Activated B cell treated with CpG ODN at 0.5 μM for 24 hours (primary cell): Measurements from ENCODE around the gene MED13L. TPM values are rescaled to one million over a fixed set of nuclear protein-coding genes. Genes with fewer than 3 reads are reported as not detected.

ENCODE experiments used
- ATAC-seq: fragments of 200-7000 bp; cut with Tn5 transposase; one replicate; pipeline ENCODE4 v1.10.0; 2021; ENCODE audit warnings: low read depth, mild to moderate bottlenecking, moderate library complexity
- CTCF ChIA-PET: fragments of 350-600 bp; sonication (Branson Sonifier 250); formaldehyde crosslinking; loops from one replicate; lab custom pipeline; 2021; ENCODE audit warnings: antibody characterized with exemption; lab: Charles Lee
- POLR2A ChIA-PET: fragments of 350-600 bp; sonication (Branson Sonifier 250); formaldehyde crosslinking; loops from one replicate; lab custom pipeline; 2021; ENCODE audit warnings: antibody characterized with exemption; lab: Charles Lee
- DNase-seq: peaks from one replicate; pipeline ENCODE4 v3.0.0; 2022
- H3K27ac Mint-ChIP-seq: one replicate; pipeline ENCODE4 v1.8.0; 2020; ENCODE audit warnings: mixed read lengths
- H3K27me3 Mint-ChIP-seq: one replicate; pipeline ENCODE4 v1.8.0; 2021; ENCODE audit warnings: mixed read lengths
- H3K36me3 Mint-ChIP-seq: one replicate; pipeline ENCODE4 v1.8.0; 2021; ENCODE audit warnings: low read depth, mixed read lengths
- H3K4me1 Mint-ChIP-seq: one replicate; pipeline ENCODE4 v1.8.0; 2021; ENCODE audit warnings: mixed read lengths
- H3K4me3 Mint-ChIP-seq: one replicate; pipeline ENCODE4 v1.8.0; 2020; ENCODE audit warnings: mild to moderate bottlenecking, mixed read lengths
- H3K9me3 Mint-ChIP-seq: one replicate; pipeline ENCODE4 v1.8.0; 2020; ENCODE audit warnings: mixed read lengths
- CTCF ChIP-seq: fragments of 200-600 bp; IDR thresholded peaks from one replicate; pipeline ENCODE4 v1.8.0; 2022; ENCODE audit warnings: antibody characterized with exemption, mild to moderate bottlenecking
- intact Hi-C: fragments of 100-400 bp; cut with micrococcal nuclease; formaldehyde crosslinking; loops from one replicate; pipeline ENCODE4 v1.15.1; 2024
- total RNA-seq: library from RNA; stranded (reverse); gene quantifications from 2 replicates; pipeline ENCODE4 v1.2.3, GENCODE V29; 2022

Gene MED13L
- total RNA-seq, 1 donor from 2014 or later, result 183 TPM

- no peak overlapping the region for H3K4me3 Mint-ChIP-seq
- H3K27me3 Mint-ChIP-seq, result no peaks in the 10 kb centered on the region
- peaks cover 20% of the 10 kb centered on the region for H3K4me1 Mint-ChIP-seq
- intact Hi-C loops, result no loop called here
- POLR2A ChIA-PET, result no interaction called here
- CTCF ChIA-PET, result interaction anchor here (1.0 kb wide), 1 partner anchor 9 kb away, joined by 3 read pairs; no protein-coding TSS in a partner anchor
- no peak for TF ChIP-seq CTCF
- H3K9me3 Mint-ChIP-seq, result no peaks in the 10 kb centered on the region
- ATAC-seq, result no peak
- peaks cover 35% of the 10 kb centered on the region for H3K36me3 Mint-ChIP-seq
- no peak overlapping the region for H3K27ac Mint-ChIP-seq
- no peak for DNase-seq
Observed at GRCh38 chr12:116227811-116228210, 49.7 kb downstream of the MED13L start.

- Mint-ChIP-seq H3K4me1 (peaks cover 14% of the 10 kb centered on the region), H3K27me3 (no peaks in the 10 kb centered on the region), H3K9me3 (no peaks in the 10 kb centered on the region), H3K4me3 (no peak overlapping the region), H3K36me3 (peaks cover 31% of the 10 kb centered on the region), H3K27ac (no peak overlapping the region)
- ATAC-seq (no peak), DNase-seq (no peak)
- no peak for TF ChIP-seq CTCF
- intact Hi-C loops, result no loop called here
- CTCF ChIA-PET, result interaction anchor here (0.8 to 1.9 kb wide), 2 partner anchors 10 to 228 kb away, joined by 3 to 4 read pairs; no protein-coding TSS in a partner anchor
- POLR2A ChIA-PET, result interaction anchor here (0.5 to 0.7 kb wide), 3 partner anchors 16 to 90 kb away, joined by 3 to 8 read pairs (median 5); no protein-coding TSS in a partner anchor
Observed at GRCh38 chr12:116226026-116226425, 51.5 kb downstream of the MED13L start.

- TF ChIP-seq CTCF, result no peak
- DNase-seq, result no peak
- CTCF ChIA-PET, result no interaction called here
- intact Hi-C loops, result no loop called here
- POLR2A ChIA-PET, result no interaction called here
- Mint-ChIP-seq H3K27me3 (no peaks in the 10 kb centered on the region), H3K4me3 (no peak overlapping the region), H3K27ac (no peak overlapping the region), H3K36me3 (peaks cover 21% of the 10 kb centered on the region), H3K4me1 (peaks cover 20% of the 10 kb centered on the region), H3K9me3 (no peaks in the 10 kb centered on the region)
- ATAC-seq, result no peak
Observed at GRCh38 chr12:116222358-116222757, 55.1 kb downstream of the MED13L start.

- Mint-ChIP-seq H3K4me1 (peaks cover 32% of the 10 kb centered on the region), H3K9me3 (no peaks in the 10 kb centered on the region), H3K27ac (no peak overlapping the region), H3K4me3 (no peak overlapping the region), H3K27me3 (no peaks in the 10 kb centered on the region), H3K36me3 (peaks cover 12% of the 10 kb centered on the region)
- intact Hi-C loops, result no loop called here
- POLR2A ChIA-PET, result no interaction called here
- no peak for DNase-seq
- no peak for TF ChIP-seq CTCF
- no peak for ATAC-seq
- CTCF ChIA-PET, result no interaction called here
Observed at GRCh38 chr12:116220756-116221155, 56.7 kb downstream of the MED13L start.

GRCh38 chr12:116217045-116217735, 60.3 kb downstream of the MED13L start:
- CTCF ChIA-PET, result interaction anchor here (1.4 kb wide), 1 partner anchor 19 kb away, joined by 3 read pairs; no protein-coding TSS in a partner anchor
- POLR2A ChIA-PET, result no interaction called here
- Mint-ChIP-seq H3K4me1 (peaks cover 55% of the 10 kb centered on the region), H3K9me3 (no peaks in the 10 kb centered on the region), H3K27ac (no peak overlapping the region), H3K27me3 (no peaks in the 10 kb centered on the region), H3K4me3 (no peak overlapping the region), H3K36me3 (no peaks in the 10 kb centered on the region)
- no peak for DNase-seq
- TF ChIP-seq CTCF, result no peak
- no peak for ATAC-seq
- intact Hi-C loops, result loop anchor here (2.0 kb wide), 1 partner anchor 20 kb away; no protein-coding TSS in a partner anchor
